OCI-LY7 (cell line): ENCODE results near the gene ANKRD13A. TPM values are rescaled to one million over a fixed set of nuclear protein-coding genes. Genes with fewer than 3 reads are reported as not detected.
A peak's percentile ranks its signal among the peaks of the same experiment; 100 is the strongest.

ENCODE experiments used
- Bru-seq: library from RNA; stranded (reverse); fragments of 400-500 nt; gene quantifications from one replicate; lab custom pipeline; 2021; lab: Mats Ljungman, UMichigan
- BruChase-seq, 2 experiments: library from RNA; stranded (reverse); fragments of 400-500 nt; gene quantifications; one replicate each; lab custom pipeline; 2021; lab: Mats Ljungman, UMichigan
- BruUV-seq: library from RNA; stranded (reverse); fragments of 400-500 nt; replicated peaks from 2 replicates; lab custom pipeline; 2021; lab: Mats Ljungman, UMichigan
- CTCF ChIA-PET: fragments of 300-600 bp; sonication (Branson Sonifier 250); formaldehyde crosslinking; loops from one replicate; lab custom pipeline; 2022; ENCODE audit warnings: antibody characterized with exemption; ENCODE audit not compliant: unreplicated experiment; lab: Charles Lee
- POLR2A ChIA-PET: fragments of 300-600 bp; sonication (Branson Sonifier 250); formaldehyde crosslinking; loops from one replicate; lab custom pipeline; 2022; ENCODE audit warnings: antibody characterized with exemption; lab: Charles Lee
- DNase-seq: peaks from one replicate; pipeline ENCODE4 v3.0.0-alpha.2; 2015; ENCODE audit warnings: low spot score
- H2AFZ ChIP-seq: fragments of 200-600 bp; sonication (generic), shearing (Covaris generic); 2 replicates; pipeline ENCODE4 v1.6.1; 2014; ENCODE audit warnings: mild to moderate bottlenecking, antibody characterized with exemption, low read length, moderate library complexity
- H3K27ac ChIP-seq: fragments of 200-600 bp; sonication (generic); 2 replicates; pipeline ENCODE4 v1.5.1; 2014; ENCODE audit warnings: mixed run types, low read depth, mild to moderate bottlenecking, moderate library complexity, low read length, inconsistent platforms; ENCODE audit not compliant: poor library complexity, severe bottlenecking
- H3K36me3 ChIP-seq: fragments of 200-600 bp; sonication (generic); 2 replicates; pipeline ENCODE4 v1.6.1; 2014; ENCODE audit warnings: mild to moderate bottlenecking, antibody characterized with exemption, low read length, moderate library complexity, mixed read lengths; ENCODE audit not compliant: insufficient read depth
- H3K4me1 ChIP-seq: fragments of 200-600 bp; sonication (generic); 2 replicates; pipeline ENCODE4 v1.5.1; 2014; ENCODE audit warnings: mild to moderate bottlenecking, low read length; ENCODE audit not compliant: insufficient read depth, poor library complexity, severe bottlenecking
- H3K4me2 ChIP-seq: fragments of 200-600 bp; sonication (generic); 2 replicates; pipeline ENCODE4 v1.6.1; 2014; ENCODE audit warnings: mild to moderate bottlenecking, low read length
- H3K4me3 ChIP-seq: fragments of 200-600 bp; sonication (generic); 2 replicates; pipeline ENCODE4 v1.5.1; 2014; ENCODE audit warnings: mild to moderate bottlenecking, low read depth, low read length; ENCODE audit not compliant: poor library complexity, severe bottlenecking
- H3K79me2 ChIP-seq: fragments of 200-600 bp; sonication (generic); 2 replicates; pipeline ENCODE4 v1.6.1; 2016; ENCODE audit warnings: low read depth, mild to moderate bottlenecking, low read length, moderate library complexity, mixed read lengths; ENCODE audit not compliant: insufficient read depth
- H3K9me2 ChIP-seq: fragments of 200-600 bp; sonication (generic); 2 replicates; pipeline ENCODE4 v1.6.1; 2016; ENCODE audit warnings: mild to moderate bottlenecking, low read length, mixed read lengths; ENCODE audit not compliant: insufficient read depth
- H3K9me3 ChIP-seq: fragments of 200-600 bp; sonication (generic); 2 replicates; pipeline ENCODE4 v1.6.1; 2014; ENCODE audit warnings: mild to moderate bottlenecking, mixed run types, low read length, mixed read lengths
- H4K20me1 ChIP-seq: fragments of 200-600 bp; sonication (generic); 2 replicates; pipeline ENCODE4 v1.6.1; 2014; ENCODE audit warnings: mild to moderate bottlenecking, antibody characterized with exemption, low read length, moderate library complexity, mixed read lengths; ENCODE audit not compliant: insufficient read depth
- EZH2phosphoT487 ChIP-seq: fragments of 200-600 bp; sonication (generic); IDR thresholded peaks from 2 replicates; pipeline ENCODE4 v1.6.1; 2018; ENCODE audit warnings: low read depth, borderline replicate concordance, mild to moderate bottlenecking, mixed run types, antibody characterized with exemption, low read length, moderate library complexity, mixed read lengths
- intact Hi-C: fragments of 100-400 bp; cut with micrococcal nuclease; formaldehyde crosslinking; loops from one replicate; pipeline ENCODE4 v1.10.0; 2022; ENCODE audit not compliant: unreplicated experiment
- long read RNA-seq: library from polyadenylated mRNA; stranded (forward); transcript quantifications from one replicate; pipeline ENCODE4 v2.0.0, GENCODE V29; 2022
- total RNA-seq, 2 experiments: library from RNA; depleted of rRNA in 1 of 2; stranded (reverse); fragments of >200 nt in 1 of 2; shearing (Covaris generic) in 1 of 2; gene quantifications; 2 replicates each; pipeline ENCODE4 v1.2.3, GENCODE V29; 2014 to 2022
- TF ChIP-seq, protein P1 (sequence below): fragments of 200-600 bp; sonication (generic); conservative IDR thresholded peaks from 2 replicates; pipeline ENCODE4 v1.5.1; 2014; ENCODE audit warnings: mild to moderate bottlenecking, antibody characterized with exemption, low read length, moderate library complexity, mixed read lengths

Gene ANKRD13A
- total RNA-seq (2014; rRNA removed; shearing (Covaris generic)) (135 and 140 TPM in 2 replicates), total RNA-seq (2022) (208 and 216 TPM in 2 replicates), Bru-seq, nascent RNA (percentile 93 among the genes with signal in this experiment), BruChase-seq, experiment 1, labeled RNA remaining after a 6-hour chase (percentile 95 among the genes with signal in this experiment), BruChase-seq, experiment 2, labeled RNA remaining after a 2-hour chase (percentile 94 among the genes with signal in this experiment)
- long read RNA-seq, full-length matches to known transcripts = 207 of 395 reads
- long read RNA-seq, partial matches to known transcripts = 16 of 395 reads
- long read RNA-seq, other reads (novel, unspliced or antisense) = 172 of 395 reads

DNA sequence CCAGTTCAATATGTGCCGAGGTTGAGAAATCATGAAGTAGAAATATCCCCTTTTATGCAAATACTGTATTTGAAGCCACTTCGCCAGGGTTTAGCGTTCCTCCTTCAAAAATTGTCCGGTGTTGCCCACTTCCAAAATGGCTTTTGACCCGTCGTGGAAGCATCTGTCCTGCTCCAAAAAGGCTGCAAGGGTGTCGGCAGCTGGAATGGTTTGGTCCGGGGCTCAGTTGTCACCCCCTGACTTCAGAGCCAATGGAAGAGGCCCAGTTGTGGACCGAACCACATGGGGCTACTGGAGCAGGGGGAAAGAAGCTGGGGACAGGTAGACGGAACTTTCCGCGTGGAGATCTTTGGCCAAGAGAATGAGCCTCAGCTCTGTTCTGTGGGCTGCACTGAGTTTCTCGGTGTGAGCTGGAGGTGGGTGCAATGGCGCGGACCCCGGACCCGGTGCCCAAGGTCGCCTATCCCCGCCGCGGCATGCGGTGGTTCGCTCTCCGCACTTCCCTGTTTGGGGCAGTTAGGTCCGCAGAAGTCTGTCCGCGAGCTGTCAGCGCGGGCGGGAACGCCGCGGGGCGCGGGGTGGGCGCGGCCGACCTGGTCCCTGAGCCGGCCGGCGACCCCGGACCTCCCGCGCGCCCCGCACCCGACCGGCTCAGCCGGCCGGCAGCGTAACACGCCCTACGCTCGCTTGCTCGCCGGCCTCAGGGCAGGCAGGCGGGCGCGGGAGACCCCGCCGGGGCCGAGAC lies at the start of gene ANKRD13A:
Gene ANKRD13A (plus strand): TSS at position 527 of the 745 bp plus-strand sequence. CDS start 259 bp downstream, outside the sequence.
- intact Hi-C loops = loop anchor here (2.0 kb wide), 1 partner anchor 50 kb away; the partner anchor contains the start of gene C12orf76
- Histone ChIP-seq H3K79me2 (peaks cover 71% of the 10 kb centered on the region), H4K20me1 (peaks cover 2% of the 10 kb centered on the region; the same call in 1 of the 2 replicates), H3K4me1 (peaks cover 55% of the 10 kb centered on the region), H3K4me3 (peak within 1 kb of the TSS; percentile 96), H2AFZ (peak within 1 kb of the TSS; percentile 58; the same call in 1 of the 2 replicates), H3K36me3 (peaks cover 26% of the 10 kb centered on the region), H3K4me2 (peak within 1 kb of the TSS; percentile 91), H3K9me3 (no peaks in the 10 kb centered on the region), H3K9me2 (no peaks in the 10 kb centered on the region), H3K27ac (peak within 1 kb of the TSS; percentile 92)
- CTCF ChIA-PET = interaction anchor here (0.6 kb wide), 1 partner anchor 45 kb away, joined by 9 read pairs; no protein-coding TSS in a partner anchor
- TF ChIP-seq, protein P1, sequence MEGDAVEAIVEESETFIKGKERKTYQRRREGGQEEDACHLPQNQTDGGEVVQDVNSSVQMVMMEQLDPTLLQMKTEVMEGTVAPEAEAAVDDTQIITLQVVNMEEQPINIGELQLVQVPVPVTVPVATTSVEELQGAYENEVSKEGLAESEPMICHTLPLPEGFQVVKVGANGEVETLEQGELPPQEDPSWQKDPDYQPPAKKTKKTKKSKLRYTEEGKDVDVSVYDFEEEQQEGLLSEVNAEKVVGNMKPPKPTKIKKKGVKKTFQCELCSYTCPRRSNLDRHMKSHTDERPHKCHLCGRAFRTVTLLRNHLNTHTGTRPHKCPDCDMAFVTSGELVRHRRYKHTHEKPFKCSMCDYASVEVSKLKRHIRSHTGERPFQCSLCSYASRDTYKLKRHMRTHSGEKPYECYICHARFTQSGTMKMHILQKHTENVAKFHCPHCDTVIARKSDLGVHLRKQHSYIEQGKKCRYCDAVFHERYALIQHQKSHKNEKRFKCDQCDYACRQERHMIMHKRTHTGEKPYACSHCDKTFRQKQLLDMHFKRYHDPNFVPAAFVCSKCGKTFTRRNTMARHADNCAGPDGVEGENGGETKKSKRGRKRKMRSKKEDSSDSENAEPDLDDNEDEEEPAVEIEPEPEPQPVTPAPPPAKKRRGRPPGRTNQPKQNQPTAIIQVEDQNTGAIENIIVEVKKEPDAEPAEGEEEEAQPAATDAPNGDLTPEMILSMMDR = no peak
- no peak for TF ChIP-seq EZH2phosphoT487
- POLR2A ChIA-PET = interaction anchor here (0.6 to 3.5 kb wide), 8 partner anchors 8 to 1776 kb away, joined by 3 to 48 read pairs (median 4); no protein-coding TSS in a partner anchor
- peak; percentile 98 for DNase-seq
- no TSS peak for BruUV-seq

- Histone ChIP-seq H3K4me3 (no peak overlapping the region), H3K4me2 (no peak overlapping the region), H3K27ac (no peak overlapping the region), H4K20me1 (no peaks in the 10 kb centered on the region), H3K79me2 (no peaks in the 10 kb centered on the region), H3K9me3 (no peaks in the 10 kb centered on the region), H3K9me2 (no peaks in the 10 kb centered on the region), H2AFZ (no peak overlapping the region), H3K36me3 (peaks cover 94% of the 10 kb centered on the region), H3K4me1 (peaks cover 4% of the 10 kb centered on the region)
- no peak for DNase-seq
- TF ChIP-seq, protein P1 = no peak
- TF ChIP-seq EZH2phosphoT487 = no peak
- ChIA-PET POLR2A (no interaction called here), CTCF (no interaction called here)
- no TSS peak for BruUV-seq
- intact Hi-C loops = no loop called here
Observed at GRCh38 chr12:109950625-109951024, 48.6 kb upstream of the ANKRD13A start.
